ENCODE data around the gene CELSR1. TPM values are rescaled to one million over a fixed set of nuclear protein-coding genes. Genes with fewer than 3 reads are reported as not detected.
A peak's percentile ranks its signal among the peaks of the same experiment; 100 is the strongest.

The CELSR1 gene
- total RNA-seq, 2 donors from 2014 or later = 24.4 to 34.1 TPM

DNA sequence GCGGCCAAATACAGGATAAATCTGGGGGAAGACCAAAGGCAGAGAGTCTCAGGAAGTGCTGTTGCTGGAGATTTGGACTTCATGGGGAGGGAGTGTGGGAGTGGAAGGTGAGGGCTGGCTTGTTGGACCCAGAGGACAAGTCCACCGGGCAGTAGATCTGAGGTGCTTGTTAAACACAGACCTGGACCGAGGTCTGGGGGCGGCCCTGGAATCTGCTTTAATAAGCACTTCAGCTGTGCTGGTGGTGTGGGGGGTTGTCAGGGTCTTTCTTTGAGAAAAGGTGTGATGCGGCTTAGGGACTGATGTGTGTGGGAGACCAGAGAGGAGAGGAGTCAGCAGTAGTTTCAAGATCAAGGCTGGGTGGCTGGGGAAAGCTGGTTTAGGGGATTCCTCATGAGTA lies 197.5 kb downstream of the CELSR1 start:
- Histone ChIP-seq H3K4me1 (ENCODE audit: control insufficient read depth, insufficient read depth, low read length) (no peaks in the 10 kb centered on the region), H3K9ac (ENCODE audit: extremely low read depth, low read length, poor library complexity, severe bottlenecking) (no peak overlapping the region), H3K36me3 (ENCODE audit: control insufficient read depth, insufficient read depth, low read length) (peaks cover 77% of the 10 kb centered on the region), H3K9me3 (ENCODE audit: control insufficient read depth, low read length) (no peaks in the 10 kb centered on the region), H3K4me3 (ENCODE audit: low read length) (no peak overlapping the region), H3K27me3 (ENCODE audit: control insufficient read depth, insufficient read depth, low read length, poor library complexity, severe bottlenecking) (no peaks in the 10 kb centered on the region), H3K27ac (ENCODE audit: low read depth, low read length) (no peak overlapping the region)
- Mint-ChIP-seq H3K4me3 (no peak overlapping the region), H3K27ac (no peak overlapping the region), H3K36me3 (ENCODE audit: low read depth) (peaks cover 60% of the 10 kb centered on the region), H3K27me3 (ENCODE audit: insufficient read depth) (no peaks in the 10 kb centered on the region), H3K4me1 (peaks cover 11% of the 10 kb centered on the region), H3K9me3 (no peaks in the 10 kb centered on the region)
- TF ChIP-seq, protein P1, sequence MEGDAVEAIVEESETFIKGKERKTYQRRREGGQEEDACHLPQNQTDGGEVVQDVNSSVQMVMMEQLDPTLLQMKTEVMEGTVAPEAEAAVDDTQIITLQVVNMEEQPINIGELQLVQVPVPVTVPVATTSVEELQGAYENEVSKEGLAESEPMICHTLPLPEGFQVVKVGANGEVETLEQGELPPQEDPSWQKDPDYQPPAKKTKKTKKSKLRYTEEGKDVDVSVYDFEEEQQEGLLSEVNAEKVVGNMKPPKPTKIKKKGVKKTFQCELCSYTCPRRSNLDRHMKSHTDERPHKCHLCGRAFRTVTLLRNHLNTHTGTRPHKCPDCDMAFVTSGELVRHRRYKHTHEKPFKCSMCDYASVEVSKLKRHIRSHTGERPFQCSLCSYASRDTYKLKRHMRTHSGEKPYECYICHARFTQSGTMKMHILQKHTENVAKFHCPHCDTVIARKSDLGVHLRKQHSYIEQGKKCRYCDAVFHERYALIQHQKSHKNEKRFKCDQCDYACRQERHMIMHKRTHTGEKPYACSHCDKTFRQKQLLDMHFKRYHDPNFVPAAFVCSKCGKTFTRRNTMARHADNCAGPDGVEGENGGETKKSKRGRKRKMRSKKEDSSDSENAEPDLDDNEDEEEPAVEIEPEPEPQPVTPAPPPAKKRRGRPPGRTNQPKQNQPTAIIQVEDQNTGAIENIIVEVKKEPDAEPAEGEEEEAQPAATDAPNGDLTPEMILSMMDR (conservative IDR thresholded peaks at IDR 0.05) = no peak
- DNase-seq = no peak
- 94 to 96% methylated on average over 4 to 5 of the region's 5 CpGs for WGBS, 2 experiments (ENCODE audit: insufficient coverage in 1 of 2, insufficient read length in 1 of 2)

DNA sequence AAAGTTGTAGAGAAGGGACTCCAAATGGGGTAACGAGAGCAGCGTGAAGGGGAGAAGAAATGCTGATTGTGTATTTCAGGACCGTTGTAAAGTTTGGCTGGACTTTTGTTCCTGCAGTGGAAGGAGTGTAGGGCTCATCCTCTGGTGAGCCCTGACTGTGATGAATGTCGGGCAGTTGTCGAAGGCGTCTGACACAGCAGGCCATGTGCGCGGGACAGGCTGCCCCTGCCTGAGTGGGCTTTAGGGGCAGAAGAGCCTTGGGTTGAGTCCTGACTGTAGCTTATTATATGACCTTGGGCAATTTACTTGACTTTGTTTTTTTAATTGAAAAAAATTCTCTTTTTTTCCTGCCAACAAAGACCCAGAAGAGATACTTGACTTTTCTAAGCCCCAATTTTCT lies 198.8 kb downstream of the CELSR1 start:
- DNase-seq = no peak
- Histone ChIP-seq H3K27me3 (ENCODE audit: control insufficient read depth, insufficient read depth, low read length, poor library complexity, severe bottlenecking) (no peaks in the 10 kb centered on the region), H3K27ac (ENCODE audit: low read depth, low read length) (no peak overlapping the region), H3K4me3 (ENCODE audit: low read length) (no peak overlapping the region), H3K36me3 (ENCODE audit: control insufficient read depth, insufficient read depth, low read length) (peaks cover 65% of the 10 kb centered on the region), H3K9me3 (ENCODE audit: control insufficient read depth, low read length) (no peaks in the 10 kb centered on the region), H3K9ac (ENCODE audit: extremely low read depth, low read length, poor library complexity, severe bottlenecking) (no peak overlapping the region), H3K4me1 (ENCODE audit: control insufficient read depth, insufficient read depth, low read length) (peaks cover 2% of the 10 kb centered on the region)
- Mint-ChIP-seq H3K4me3 (no peak overlapping the region), H3K27ac (peak overlapping the region; percentile 7), H3K36me3 (ENCODE audit: low read depth) (peaks cover 50% of the 10 kb centered on the region), H3K4me1 (peaks cover 19% of the 10 kb centered on the region), H3K27me3 (ENCODE audit: insufficient read depth) (no peaks in the 10 kb centered on the region), H3K9me3 (no peaks in the 10 kb centered on the region)
- TF ChIP-seq, protein P1 (conservative IDR thresholded peaks at IDR 0.05) = no peak
- WGBS, 2 experiments (ENCODE audit: insufficient coverage in 1 of 2, insufficient read length in 1 of 2) = 96 to 97% methylated on average over 5 to 8 of the region's 8 CpGs

DNA sequence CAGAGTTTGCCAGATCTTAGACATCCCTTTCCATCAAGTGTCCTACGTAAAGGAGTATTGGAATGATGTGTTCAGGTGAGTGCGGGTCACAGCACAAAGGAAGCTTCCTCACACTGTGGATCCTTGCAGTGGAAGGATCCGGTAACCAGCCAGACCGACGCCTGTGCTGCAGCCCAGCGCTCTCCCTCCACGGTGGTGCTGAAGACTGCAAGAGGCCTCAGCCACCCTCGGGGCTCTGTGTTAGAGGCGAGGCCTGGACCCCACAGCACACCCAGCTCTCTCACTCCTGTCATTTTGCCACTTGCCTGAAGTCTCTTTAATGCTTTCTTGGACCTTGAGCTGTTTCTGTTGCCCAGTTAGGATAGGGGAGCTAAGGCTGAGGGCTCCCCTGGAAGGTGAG lies 199.6 kb downstream of the CELSR1 start:
- H3K9me3 ChIP-seq (ENCODE audit: control insufficient read depth, low read length) = no peaks in the 10 kb centered on the region
- H3K9me3 Mint-ChIP-seq = no peaks in the 10 kb centered on the region
- no peak overlapping the region for H3K4me3 Mint-ChIP-seq
- DNase-seq = no peak
- no peak overlapping the region for H3K9ac ChIP-seq (ENCODE audit: extremely low read depth, low read length, poor library complexity, severe bottlenecking)
- peaks cover 58% of the 10 kb centered on the region for H3K36me3 ChIP-seq (ENCODE audit: control insufficient read depth, insufficient read depth, low read length)
- H3K4me3 ChIP-seq (ENCODE audit: low read length) = no peak overlapping the region
- no peaks in the 10 kb centered on the region for H3K27me3 Mint-ChIP-seq (ENCODE audit: insufficient read depth)
- no peak overlapping the region for H3K27ac ChIP-seq (ENCODE audit: low read depth, low read length)
- peaks cover 5% of the 10 kb centered on the region for H3K4me1 ChIP-seq (ENCODE audit: control insufficient read depth, insufficient read depth, low read length)
- 85 to 94% methylated on average over 4 to 9 of the region's 9 CpGs for WGBS, 2 experiments (ENCODE audit: insufficient coverage in 1 of 2, insufficient read length in 1 of 2)
- H3K27me3 ChIP-seq (ENCODE audit: control insufficient read depth, insufficient read depth, low read length, poor library complexity, severe bottlenecking) = no peaks in the 10 kb centered on the region
- peaks cover 27% of the 10 kb centered on the region for H3K4me1 Mint-ChIP-seq
- peaks cover 44% of the 10 kb centered on the region for H3K36me3 Mint-ChIP-seq (ENCODE audit: low read depth)
- H3K27ac Mint-ChIP-seq = peak overlapping the region; percentile 61
- TF ChIP-seq, protein P1 (conservative IDR thresholded peaks at IDR 0.05) = no peak
